Measurements from ENCODE around the gene CMSS1.
A peak's percentile ranks its signal among the peaks of the same experiment; 100 is the strongest.

CMSS1 gene

GRCh38 chr3:99938270-99938911, 120.7 kb downstream of the CMSS1 start:
- Histone ChIP-seq H3K27ac (peak overlapping the region; percentile 8), H3K4me3 (ENCODE audit: low read depth, low read length) (no peak overlapping the region), H3K27me3 (replicated peaks) (no peaks in the 10 kb centered on the region), H3K36me3 (replicated peaks) (no peaks in the 10 kb centered on the region)
- in situ Hi-C loops (cut with HindIII; ENCODE audit: low pct_ligation_motif_present, low sequenced_read_pairs): no loop called here
- peak; percentile 28 for DNase-seq
- TF ChIP-seq CTCF (IDR thresholded peaks at IDR 0.05; ENCODE audit: low read depth, low read length, missing control alignments): no peak

GRCh38 chr3:99939876-99940275, 122.2 kb downstream of the CMSS1 start:
- in situ Hi-C loops (cut with HindIII; ENCODE audit: low pct_ligation_motif_present, low sequenced_read_pairs): no loop called here
- Histone ChIP-seq H3K4me3 (ENCODE audit: low read depth, low read length) (no peak overlapping the region), H3K27me3 (replicated peaks) (no peaks in the 10 kb centered on the region), H3K27ac (no peak overlapping the region), H3K36me3 (replicated peaks) (no peaks in the 10 kb centered on the region)
- no peak for TF ChIP-seq CTCF (IDR thresholded peaks at IDR 0.05; ENCODE audit: low read depth, low read length, missing control alignments)
- no peak for DNase-seq

- in situ Hi-C loops (cut with HindIII; ENCODE audit: low pct_ligation_motif_present, low sequenced_read_pairs): no loop called here
- no peak overlapping the region for H3K4me3 ChIP-seq (ENCODE audit: low read depth, low read length)
Measured at GRCh38 chr3:99940350-99940749, 122.7 kb downstream of the CMSS1 start.

GRCh38 chr3:99941211-99941610, 123.5 kb downstream of the CMSS1 start:
- H3K36me3 ChIP-seq (replicated peaks): no peaks in the 10 kb centered on the region
- no peak overlapping the region for H3K4me3 ChIP-seq (ENCODE audit: low read depth, low read length)
- TF ChIP-seq CTCF (IDR thresholded peaks at IDR 0.05; ENCODE audit: low read depth, low read length, missing control alignments): no peak
- H3K27me3 ChIP-seq (replicated peaks): no peaks in the 10 kb centered on the region
- H3K27ac ChIP-seq: no peak overlapping the region
- in situ Hi-C loops (cut with HindIII; ENCODE audit: low pct_ligation_motif_present, low sequenced_read_pairs): no loop called here
- no peak for DNase-seq

More at GRCh38 chr3:99940350-99940749, 122.7 kb downstream of the CMSS1 start:
- Histone ChIP-seq H3K27ac (no peak overlapping the region), H3K27me3 (replicated peaks) (no peaks in the 10 kb centered on the region), H3K36me3 (replicated peaks) (no peaks in the 10 kb centered on the region)
- DNase-seq: no peak
- no peak for TF ChIP-seq CTCF (IDR thresholded peaks at IDR 0.05; ENCODE audit: low read depth, low read length, missing control alignments)

GRCh38 chr3:99943931-99944761, 126.5 kb downstream of the CMSS1 start:
- in situ Hi-C loops (cut with HindIII; ENCODE audit: low pct_ligation_motif_present, low sequenced_read_pairs): no loop called here
- Histone ChIP-seq H3K27me3 (replicated peaks) (no peaks in the 10 kb centered on the region), H3K27ac (no peak overlapping the region), H3K4me3 (ENCODE audit: low read depth, low read length) (no peak overlapping the region), H3K36me3 (replicated peaks) (no peaks in the 10 kb centered on the region)
- DNase-seq: no peak
- TF ChIP-seq CTCF (IDR thresholded peaks at IDR 0.05; ENCODE audit: low read depth, low read length, missing control alignments): no peak

Measured in brain microvascular endothelial cell (primary cell).